CD4-positive, alpha-beta T cell treated with Interleukin-1 beta for 1 hour (primary cell): Measurements from ENCODE around the gene TMPRSS12.
"Not testable (repeated sequence)": the region's sequence is repeated elsewhere in the genome, so short reads cannot be mapped to it uniquely, and the experiment has no call there.

Source experiments
- DNase-seq, 2 donors: peaks; one replicate each; pipeline ENCODE4 v3.0.0-alpha.2; 2020 to 2022

Gene TMPRSS12

DNA sequence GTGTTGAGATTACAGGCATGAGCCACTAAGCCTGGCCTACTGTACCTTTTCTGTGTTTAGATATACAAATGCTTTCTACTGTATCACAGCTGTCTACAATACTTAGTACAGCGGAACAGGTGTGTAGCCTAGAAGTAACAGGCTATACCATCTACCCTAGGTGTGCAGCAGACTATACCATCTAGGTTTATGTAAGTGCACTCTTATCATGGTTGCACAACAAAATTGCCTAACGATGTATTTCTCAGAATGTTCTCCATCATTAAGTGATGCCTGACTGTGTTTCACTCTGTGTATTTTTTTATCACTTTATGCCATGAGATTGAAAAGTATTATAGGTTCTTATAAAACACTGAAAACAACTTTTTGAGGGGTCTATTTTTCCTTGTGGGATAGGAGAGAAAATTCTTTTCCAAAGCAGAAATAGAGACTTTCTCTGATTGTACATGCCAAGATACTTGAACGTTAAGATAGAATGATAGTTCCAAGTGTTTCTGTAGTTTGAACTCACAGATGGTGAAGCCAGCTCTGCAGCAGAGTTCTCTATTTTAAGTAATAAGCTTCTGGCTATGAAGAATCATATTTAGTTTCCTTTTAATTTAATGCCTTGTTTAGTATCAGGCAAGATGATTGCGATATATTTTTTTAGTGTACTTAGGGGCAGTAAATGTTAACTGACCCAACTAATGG is 17.0 kb downstream of the TMPRSS12 start:
- DNase-seq = no peak

GRCh38 chr12:50862316-50862715 is 19.6 kb downstream of the TMPRSS12 start:
- no peak for DNase-seq

- no peak for DNase-seq
Observed at GRCh38 chr12:50865266-50865665, 22.5 kb downstream of the TMPRSS12 start.

DNA sequence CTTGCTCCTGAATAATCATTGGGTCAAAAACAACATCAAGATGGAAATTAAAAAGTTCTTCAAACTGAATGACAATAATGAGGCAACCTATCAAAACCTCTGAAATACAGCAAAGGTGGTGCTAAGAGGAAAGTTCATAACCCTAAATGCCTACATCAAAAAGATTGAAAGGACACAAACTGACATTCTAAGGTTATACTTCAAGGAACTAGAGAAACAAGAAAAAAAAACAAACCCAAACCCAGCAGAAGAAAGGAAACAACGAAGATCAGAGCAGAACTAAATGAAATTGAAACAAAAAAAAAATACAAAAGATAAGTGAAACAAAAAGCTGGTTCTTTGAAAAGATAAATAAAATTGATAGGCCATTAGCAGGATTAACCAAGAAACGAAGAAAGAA is 26.2 kb downstream of the TMPRSS12 start:
- DNase-seq = not testable (repeated sequence)

GRCh38 chr12:50882563-50882962 is 39.8 kb downstream of the TMPRSS12 start:
- no peak for DNase-seq

GRCh38 chr12:50887191-50887590 is 44.5 kb downstream of the TMPRSS12 start:
- DNase-seq = no peak

GRCh38 chr12:50888666-50889065 is 45.9 kb downstream of the TMPRSS12 start:
- DNase-seq = no peak

DNA sequence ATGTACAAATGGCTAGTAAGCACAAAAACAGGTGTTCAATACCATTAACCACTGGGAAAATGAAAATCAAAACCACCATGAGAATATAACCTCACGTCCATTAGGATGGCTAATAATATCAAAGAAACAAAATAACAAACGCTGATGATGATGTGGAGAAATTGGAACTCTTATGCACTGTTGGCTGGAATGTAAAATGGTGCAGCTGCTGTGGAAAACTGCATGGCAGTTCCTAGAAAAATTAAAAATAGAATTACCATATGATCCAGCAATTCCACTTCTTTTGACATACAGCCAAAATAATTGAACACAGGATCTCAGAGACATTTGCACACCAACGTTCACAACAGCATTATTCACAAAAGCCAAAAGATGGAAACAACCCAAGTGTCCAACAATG is 51.5 kb downstream of the TMPRSS12 start:
- DNase-seq = no peak

- no peak for DNase-seq
Observed at GRCh38 chr12:50901685-50902113, 59.0 kb downstream of the TMPRSS12 start.

GRCh38 chr12:50908479-50908878 is 65.8 kb downstream of the TMPRSS12 start:
- not testable (repeated sequence) for DNase-seq

DNA sequence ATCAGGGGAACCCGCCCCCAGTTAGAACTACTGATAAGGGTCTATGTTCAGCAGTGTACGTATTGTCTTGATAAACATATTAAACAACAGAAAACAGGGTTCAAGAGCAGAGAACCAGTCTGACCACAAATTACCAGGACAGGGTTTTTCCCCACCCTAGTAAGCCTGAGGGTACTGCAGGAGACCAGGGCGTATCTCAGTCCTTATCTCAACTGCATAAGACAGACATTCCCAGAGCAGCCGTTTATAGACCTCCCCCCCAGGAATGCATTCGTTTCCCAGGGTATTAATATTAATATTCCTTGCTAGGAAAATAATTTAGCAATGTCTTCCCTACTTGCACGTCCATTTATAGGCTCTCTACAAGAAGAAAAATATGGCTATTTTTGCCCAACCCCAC is 69.6 kb downstream of the TMPRSS12 start:
- not testable (repeated sequence) for DNase-seq

DNA sequence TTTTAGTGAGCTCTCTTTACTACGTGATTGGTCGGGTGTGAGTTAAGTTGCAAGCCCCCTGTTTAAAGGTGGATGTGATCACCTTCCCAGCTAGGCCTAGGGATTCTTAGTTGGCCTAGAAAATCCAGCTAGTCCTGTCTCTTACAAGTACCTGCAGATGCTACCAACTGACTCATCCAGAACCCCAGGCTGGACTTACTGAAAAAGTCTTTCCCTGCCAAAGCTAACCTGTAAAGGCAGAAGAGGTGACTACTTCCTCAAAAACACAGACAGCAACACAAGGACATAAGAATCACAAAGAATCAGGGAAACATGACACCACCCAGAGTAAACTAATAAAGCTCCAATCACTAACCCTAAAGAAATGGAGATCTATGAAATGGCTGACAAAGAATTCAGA is 70.5 kb downstream of the TMPRSS12 start:
- no peak for DNase-seq

DNA sequence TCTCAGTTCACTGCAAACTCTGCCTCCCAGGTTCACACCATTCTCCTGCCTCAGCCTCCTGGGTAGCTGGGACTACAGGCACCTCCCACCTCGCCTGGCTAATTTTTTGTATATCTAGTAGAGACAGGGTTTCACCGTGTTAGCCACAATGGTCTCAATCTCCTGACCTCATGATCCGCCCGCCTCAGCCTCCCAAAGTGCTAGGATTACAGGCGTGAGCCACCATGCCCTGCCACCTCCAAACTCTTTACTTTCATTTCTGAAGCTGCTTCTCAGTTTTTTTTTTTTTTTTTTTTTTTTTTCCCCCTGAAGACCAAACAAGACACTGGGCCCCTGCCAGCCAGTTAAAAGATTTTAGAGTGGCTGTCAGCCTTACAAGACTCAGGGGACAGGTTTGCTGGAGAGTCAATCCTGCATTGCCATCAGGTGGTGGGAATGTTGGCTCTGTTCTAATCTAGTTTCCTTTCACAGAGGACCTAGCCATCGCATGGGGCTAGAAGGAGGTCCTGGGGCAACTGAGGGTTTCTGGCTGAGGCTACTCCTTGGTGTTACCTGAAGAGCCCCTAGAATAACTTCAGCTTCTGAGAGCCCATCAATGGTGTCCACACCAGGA is 72.3 kb downstream of the TMPRSS12 start:
- no peak for DNase-seq

- DNase-seq = no peak
Observed at GRCh38 chr12:50916292-50916691, 73.6 kb downstream of the TMPRSS12 start.

DNA sequence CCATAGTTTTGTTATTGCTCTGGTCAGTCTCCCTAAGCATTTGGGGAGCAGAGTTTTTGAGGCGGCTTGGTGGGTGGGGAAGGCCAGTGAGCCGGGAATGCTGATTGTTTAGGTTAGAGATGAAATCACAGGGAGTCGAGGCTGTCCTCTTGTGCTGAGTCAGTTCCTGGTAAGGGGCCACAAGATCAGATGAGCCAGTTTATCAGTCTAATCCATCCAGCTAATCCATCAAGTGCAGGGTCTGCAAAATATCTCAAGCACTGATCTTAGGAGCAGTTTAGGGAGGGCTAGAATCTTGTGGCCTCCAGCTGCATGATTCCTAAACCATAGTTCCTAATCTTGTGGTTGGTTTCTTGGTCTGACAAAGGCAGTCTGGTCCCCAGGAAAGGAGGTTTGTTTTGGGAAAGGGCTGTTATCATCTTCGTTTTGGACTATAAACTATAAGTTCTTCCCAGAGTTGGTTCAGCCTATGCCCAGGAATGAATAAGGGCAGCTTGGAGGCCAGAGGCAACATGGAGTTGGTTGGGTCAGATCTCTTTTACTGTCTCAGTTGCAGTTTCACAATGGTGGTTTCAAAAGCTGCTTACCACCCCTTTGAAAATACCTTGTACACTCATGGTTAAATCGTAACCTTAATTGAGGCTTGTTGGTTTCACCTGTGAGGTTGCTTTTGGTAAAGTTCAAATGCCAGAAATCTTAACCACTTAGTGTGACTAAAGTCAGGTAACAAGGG is 76.0 kb downstream of the TMPRSS12 start:
- no peak for DNase-seq

DNA sequence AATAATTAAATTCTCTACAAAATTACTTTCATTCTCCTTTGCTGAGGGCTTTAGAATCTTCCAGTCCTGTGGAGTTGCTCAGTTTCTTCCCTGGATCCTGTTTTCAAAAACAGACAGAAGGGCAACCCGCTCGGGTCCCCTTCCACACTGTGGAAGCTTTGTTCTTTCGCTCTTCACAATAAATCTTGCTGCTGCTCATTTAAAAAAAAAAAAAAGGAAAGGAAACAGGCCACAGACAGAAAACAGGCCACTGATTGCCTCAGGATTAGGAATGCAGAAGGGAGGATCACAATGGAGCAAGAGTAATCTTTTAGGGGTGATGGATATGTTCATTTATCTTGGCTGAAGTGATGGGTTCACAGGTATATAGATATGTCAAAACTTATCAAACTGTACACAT is 80.1 kb downstream of the TMPRSS12 start:
- DNase-seq = no peak

- no peak for DNase-seq
Observed at GRCh38 chr12:50923361-50924130, 80.8 kb downstream of the TMPRSS12 start.

GRCh38 chr12:50924131-50924438 is 81.4 kb downstream of the TMPRSS12 start:
- no peak for DNase-seq

DNA sequence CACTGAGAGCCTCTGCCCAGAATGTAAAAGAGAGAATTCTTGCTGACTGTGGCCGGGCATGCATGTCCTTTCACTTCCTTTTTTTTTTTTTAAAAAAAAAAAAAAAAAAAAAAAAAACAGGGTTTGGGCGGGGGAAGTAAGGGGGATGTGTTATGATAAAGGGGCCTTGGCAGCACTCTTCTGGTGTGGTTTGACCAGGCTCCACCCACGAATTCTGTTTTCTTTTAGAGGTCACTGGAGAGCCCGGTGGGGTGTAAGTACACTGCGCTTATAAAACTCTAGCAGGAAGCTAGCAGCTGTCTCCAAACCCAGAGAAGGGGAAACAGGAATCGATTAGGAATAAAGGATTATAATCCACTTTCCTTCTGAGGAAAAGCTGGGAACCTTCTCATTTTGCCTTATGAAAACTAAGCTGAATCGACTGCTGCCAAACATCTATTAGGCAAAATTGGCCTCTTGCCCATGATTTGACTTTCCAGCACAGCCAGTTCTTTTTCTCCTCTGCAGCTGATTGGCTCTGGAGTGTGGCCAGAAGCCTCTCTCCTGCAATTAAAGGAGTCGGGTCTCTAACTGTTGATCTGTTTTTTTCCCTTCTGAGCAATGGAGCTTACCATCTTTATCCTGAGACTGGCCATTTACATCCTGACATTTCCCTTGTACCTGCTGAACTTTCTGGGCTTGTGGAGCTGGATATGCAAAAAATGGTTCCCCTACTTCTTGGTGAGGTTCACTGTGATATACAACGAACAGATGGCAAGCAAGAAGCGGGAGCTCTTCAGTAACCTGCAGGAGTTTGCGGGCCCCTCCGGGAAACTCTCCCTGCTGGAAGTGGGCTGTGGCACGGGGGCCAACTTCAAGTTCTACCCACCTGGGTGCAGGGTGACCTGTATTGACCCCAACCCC is 82.0 kb downstream of the TMPRSS12 start:
- peak; percentile 53 to 73 for DNase-seq

DNA sequence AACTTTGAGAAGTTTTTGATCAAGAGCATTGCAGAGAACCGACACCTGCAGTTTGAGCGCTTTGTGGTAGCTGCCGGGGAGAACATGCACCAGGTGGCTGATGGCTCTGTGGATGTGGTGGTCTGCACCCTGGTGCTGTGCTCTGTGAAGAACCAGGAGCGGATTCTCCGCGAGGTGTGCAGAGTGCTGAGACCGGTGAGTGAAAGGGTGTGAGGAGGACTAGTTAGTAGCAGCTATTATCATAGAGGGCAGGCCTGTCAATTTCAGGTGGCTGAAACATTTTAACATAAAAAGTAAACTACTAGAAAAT is 82.6 kb downstream of the TMPRSS12 start:
- no peak for DNase-seq

GRCh38 chr12:50925920-50926319 is 83.2 kb downstream of the TMPRSS12 start:
- DNase-seq = no peak

- no peak for DNase-seq
Observed at GRCh38 chr12:50926415-50926814, 83.7 kb downstream of the TMPRSS12 start.

GRCh38 chr12:50926932-50927331 is 84.2 kb downstream of the TMPRSS12 start:
- DNase-seq = not testable (repeated sequence)
